HG03095 (cell line): ENCODE measurements around the gene PCYT1A.
"Not testable (repeated sequence)": the region's sequence is repeated elsewhere in the genome, so short reads cannot be mapped to it uniquely, and the experiment has no call there.

ENCODE experiments used
- ATAC-seq: cut with Tn5 transposase; IDR thresholded peaks from one replicate; pipeline ENCODE4 v1.9.1; 2021; ENCODE audit warnings: moderate library complexity; ENCODE audit not compliant: unreplicated experiment

PCYT1A gene

DNA sequence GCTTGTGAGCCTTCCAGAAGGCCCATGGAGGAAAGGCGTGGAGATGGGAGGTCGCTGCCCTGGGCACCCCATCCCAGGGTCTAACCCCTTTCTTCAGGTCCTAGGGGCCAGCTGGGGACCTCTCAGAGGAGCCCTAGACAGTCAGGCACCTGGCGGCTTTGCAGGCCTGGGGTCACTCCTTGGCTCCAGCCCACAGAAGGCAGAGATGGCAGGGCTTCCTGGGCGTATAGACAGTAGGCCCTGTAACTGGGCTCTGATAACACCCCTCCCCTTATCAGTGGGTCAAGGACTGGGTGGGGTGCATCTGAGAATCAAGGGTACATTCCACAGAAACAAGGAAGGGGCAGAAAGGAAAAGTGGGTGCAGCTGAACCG lies 93.0 kb downstream of the PCYT1A start:
- ATAC-seq = no peak

DNA sequence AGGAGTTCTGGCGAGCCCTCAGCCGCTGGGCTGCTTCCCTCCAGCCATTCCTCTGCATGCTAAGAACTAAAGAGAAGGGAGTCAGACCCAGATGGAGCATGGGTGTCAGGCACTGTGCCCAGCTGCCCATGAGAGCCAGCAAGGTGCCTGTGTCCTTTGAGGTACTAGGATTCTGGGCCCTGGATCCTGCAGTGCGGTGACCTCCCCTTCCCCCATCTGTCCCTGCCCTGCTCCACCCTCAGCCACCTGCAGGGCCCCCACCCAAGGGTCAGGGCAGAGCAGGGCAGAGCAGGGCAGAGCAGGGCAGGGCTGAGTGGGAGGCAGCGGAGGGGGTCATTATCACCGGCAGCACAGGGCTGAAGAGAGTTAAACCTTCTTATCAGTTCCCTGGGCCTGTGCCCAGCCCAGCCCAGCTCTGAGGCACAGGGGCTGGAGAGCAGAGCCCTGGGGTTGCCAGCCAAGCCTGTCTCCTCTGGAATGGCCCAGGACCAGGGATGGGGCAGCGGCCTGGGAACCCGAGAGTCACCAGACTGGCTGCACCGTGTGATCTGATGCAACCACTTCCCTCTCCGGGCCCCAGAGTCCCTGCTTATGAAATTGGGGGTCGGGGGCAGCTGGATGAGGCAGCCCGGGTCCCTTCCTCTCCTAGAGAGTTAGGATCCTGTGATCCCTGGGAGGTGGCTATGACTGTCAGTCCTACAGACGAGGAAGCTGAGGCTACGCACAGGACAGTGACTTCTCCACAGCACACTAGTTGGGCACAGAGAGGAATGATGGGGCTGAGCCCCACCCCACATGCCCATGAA lies 93.6 kb downstream of the PCYT1A start:
- no peak for ATAC-seq

- ATAC-seq = no peak
These were observed 94.3 kb downstream of the PCYT1A start for GRCh38 chr3:196193133-196193735.

DNA sequence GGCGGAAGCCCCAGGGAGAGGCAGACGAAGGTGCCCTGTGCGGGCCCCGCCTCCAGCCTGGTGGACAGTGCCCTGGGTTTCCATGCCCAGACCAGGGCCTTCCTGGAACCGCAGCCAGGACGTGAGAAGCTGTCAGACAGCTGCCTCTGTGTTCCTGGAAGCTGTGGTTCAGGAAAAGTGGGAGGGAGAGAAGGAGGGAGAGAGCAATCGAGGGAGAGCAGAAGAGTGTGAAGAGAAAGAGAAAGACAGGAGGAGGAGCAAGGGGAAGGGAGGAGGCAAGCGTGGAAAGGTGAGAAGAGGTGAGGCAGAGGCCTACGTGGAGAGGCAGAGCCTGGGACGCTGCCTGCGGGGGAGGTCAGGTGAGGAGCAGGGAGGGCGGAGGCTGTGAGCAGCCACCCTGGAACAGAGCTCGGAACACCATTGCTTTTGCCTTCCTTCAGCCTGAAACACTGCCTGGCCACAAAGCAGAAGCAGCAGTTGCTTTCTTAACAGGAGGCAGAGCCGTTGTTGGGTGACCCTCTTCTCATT lies 94.9 kb downstream of the PCYT1A start:
- peak; percentile 45 for ATAC-seq

GRCh38 chr3:196192036-196192523 lies 95.4 kb downstream of the PCYT1A start:
- ATAC-seq = no peak

- no peak for ATAC-seq
These were observed 97.8 kb downstream of the PCYT1A start for GRCh38 chr3:196189566-196190347.

DNA sequence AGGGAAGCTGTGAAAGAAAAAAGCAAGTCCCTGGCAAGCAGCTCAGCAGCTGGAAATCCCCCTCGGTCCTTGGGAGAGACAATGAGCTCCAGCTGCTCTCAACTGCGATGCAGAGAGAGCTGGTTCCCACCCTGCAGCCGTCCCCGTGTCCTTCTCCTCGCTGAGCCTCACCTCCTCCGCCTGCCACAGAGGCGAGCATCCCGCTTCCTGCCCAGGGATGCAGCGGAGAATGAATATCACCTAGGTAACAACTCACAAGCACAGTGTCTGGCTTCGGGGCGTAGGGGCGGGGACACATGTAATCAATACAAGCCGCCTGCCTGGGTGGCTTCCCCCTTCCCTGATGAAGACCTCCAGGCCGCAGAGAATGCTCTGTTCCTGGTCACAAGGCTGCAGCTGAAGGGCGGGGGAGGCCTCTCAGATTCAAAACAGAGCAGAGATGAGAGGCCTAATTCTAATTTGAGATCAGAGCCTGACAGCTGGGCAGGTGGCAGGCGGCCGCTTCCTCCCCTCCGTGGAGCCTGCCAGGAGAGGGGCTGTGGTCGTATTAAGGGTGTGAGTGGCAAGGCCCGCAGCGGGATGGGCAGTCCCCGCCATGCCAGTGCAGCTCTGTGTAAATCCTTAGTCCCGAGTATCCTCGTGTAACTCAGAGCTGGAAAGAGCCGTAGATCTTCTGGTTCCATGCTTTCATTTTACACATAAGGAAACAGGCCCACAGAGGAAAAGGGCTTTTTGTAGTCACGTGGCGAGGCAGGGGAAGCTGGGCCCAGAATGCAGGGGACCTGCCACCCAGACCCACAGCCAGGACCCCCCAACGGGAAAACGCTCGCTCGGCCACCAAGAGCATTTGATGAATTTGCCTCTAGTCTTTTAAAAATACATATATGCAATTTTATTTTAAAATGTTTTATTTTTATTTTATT lies 100.6 kb downstream of the PCYT1A start:
- peak; percentile 60 for ATAC-seq

DNA sequence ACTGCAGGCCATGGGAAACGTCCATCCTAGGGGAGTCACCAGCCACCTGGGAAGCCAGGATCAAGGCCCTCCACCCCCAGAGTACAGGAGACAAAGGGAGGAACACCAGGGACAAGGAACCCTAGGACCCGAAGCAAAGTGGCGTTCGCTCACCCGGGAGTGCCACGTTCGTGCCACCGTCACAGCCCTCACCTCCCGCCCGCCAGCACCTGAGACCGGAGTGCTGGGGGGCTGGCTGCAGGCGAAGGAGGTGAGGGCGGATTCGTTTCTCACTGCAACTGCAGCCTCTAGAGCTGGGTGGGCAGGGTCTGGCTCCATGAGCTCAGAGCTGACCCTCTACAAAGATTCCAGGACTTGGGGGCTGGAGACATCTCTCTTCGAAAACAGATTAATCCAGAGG lies 102.6 kb downstream of the PCYT1A start:
- no peak for ATAC-seq

DNA sequence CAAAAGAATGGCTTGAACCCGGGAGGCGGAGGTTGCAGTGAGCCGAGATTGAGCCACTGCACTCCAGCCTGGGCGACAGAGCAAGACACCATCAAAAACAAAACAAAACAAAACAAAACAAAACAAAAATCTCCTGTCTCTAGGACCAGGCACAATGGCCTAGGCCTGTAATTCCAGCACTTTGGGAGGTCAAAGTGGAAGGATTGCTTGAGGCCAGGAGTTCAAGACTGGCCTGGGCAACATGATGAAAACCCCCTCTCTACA lies 103.4 kb downstream of the PCYT1A start:
- ATAC-seq = not testable (repeated sequence)

- no peak for ATAC-seq
These were observed 106.4 kb downstream of the PCYT1A start for GRCh38 chr3:196181127-196181546.

DNA sequence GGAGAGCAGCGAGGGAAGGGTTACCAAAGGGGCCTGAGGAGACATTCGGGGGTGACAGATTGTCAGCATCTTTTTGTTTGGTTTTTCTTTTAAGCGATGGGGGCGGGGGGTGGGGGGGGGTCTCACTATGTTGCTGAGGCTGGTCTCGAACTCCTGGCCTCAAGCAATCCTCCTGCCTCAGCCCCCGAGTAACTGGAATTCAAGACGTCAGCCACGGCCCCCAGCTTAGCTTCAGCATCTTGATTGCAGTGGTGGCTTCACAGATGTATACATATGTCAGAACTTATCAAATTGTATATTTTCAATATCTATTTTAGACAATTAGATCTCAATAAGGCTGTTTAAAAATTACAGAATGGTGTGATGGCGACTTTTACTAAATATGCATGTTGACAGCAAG lies 107.2 kb downstream of the PCYT1A start:
- no peak for ATAC-seq
